K562 (cell line): ENCODE results near the gene PTPRT. TPM values are rescaled to one million over a fixed set of nuclear protein-coding genes. Genes with fewer than 3 reads are reported as not detected.

Experiments
- ATAC-seq: fragments of 200-7000 bp; cut with Tn5 transposase; 3 replicates; pipeline ENCODE4 v1.9.1; 2020; ENCODE audit warnings: moderate library complexity
- BruUV-seq: library from RNA; stranded (reverse); fragments of 400-500 nt; replicated peaks from 2 replicates; lab custom pipeline; 2021; lab: Mats Ljungman, UMichigan
- CTCF ChIA-PET: fragments of 300-600 bp; formaldehyde crosslinking; extraction: SDS; loops from one replicate; lab custom pipeline; 2021; ENCODE audit warnings: low intra/inter-chr PET ratio; lab: Yijun Ruan, JAX
- POLR2A ChIA-PET: fragments of 300-600, 350-650 bp; sonication (Branson Sonifier 250); formaldehyde crosslinking; extraction: SDS; loops from one replicate; lab custom pipeline; 2021; ENCODE audit warnings: antibody characterized with exemption, inconsistent platforms; lab: Yijun Ruan, JAX
- DNase-seq, 4 experiments: peaks; one replicate each; pipeline versions ENCODE4 v3.0.0 to v3.0.0-alpha.2; 2011 to 2018; ENCODE audit warnings: low spot score in 3 of 4, mixed read lengths in 3 of 4; ENCODE audit errors: extremely low read depth in 1 of 4
- FAIRE-seq: peaks from 2 replicates; lab custom pipeline; 2011; peaks lifted over from hg19 to GRCh38; lab: Jason Lieb, UNC
- H2AFZ ChIP-seq: 2 replicates; pipeline ENCODE4 v1.6.0; 2011; ENCODE audit warnings: low read depth, low read length, control low read depth, inconsistent platforms
- H3K27ac ChIP-seq: fragments of 200-600 bp; 3 replicates; pipeline ENCODE4 v1.8.0; 2011; ENCODE audit warnings: low read depth, mild to moderate bottlenecking, control low read depth, inconsistent platforms, low read length, moderate library complexity, mixed read lengths; ENCODE audit errors: extremely low read depth
- H3K27me3 ChIP-seq, 2 experiments: fragments of 300-600 bp in 1 of 2; 2 replicates in 1 of 2; 3 replicates in 1 of 2; pipeline versions ENCODE4 v1.6.0 to v1.8.0; 2011; ENCODE audit warnings: inconsistent platforms in 2 of 2, low read length in 2 of 2, mild to moderate bottlenecking in 1 of 2, mixed read lengths in 1 of 2, moderate library complexity in 1 of 2; ENCODE audit not compliant: control insufficient read depth in 2 of 2, insufficient read depth in 2 of 2
- H3K36me3 ChIP-seq: fragments of 300-600 bp; 3 replicates; pipeline ENCODE4 v1.8.0; 2011; ENCODE audit warnings: mild to moderate bottlenecking, low read length, inconsistent platforms; ENCODE audit not compliant: control insufficient read depth, insufficient read depth
- H3K4me1 ChIP-seq, 2 experiments: fragments of 200-600 bp in 1 of 2; replicated peaks in 1 of 2; 2 replicates in 1 of 2; 3 replicates in 1 of 2; pipeline versions ENCODE4 v1.5.1 to v1.8.0; 2011; ENCODE audit warnings: inconsistent platforms in 2 of 2, low read length in 2 of 2, mild to moderate bottlenecking in 1 of 2, mixed read lengths in 1 of 2, moderate library complexity in 1 of 2; ENCODE audit not compliant: control insufficient read depth in 2 of 2, insufficient read depth in 2 of 2
- H3K4me2 ChIP-seq: 2 replicates; pipeline ENCODE4 v1.6.1; 2011; ENCODE audit warnings: low read length, control low read depth, inconsistent platforms, mixed read lengths; ENCODE audit not compliant: insufficient read depth
- H3K4me3 ChIP-seq: fragments of 200-600 bp; sonication (generic), shearing (Covaris generic); 2 replicates; pipeline ENCODE4 v1.5.1; 2016; ENCODE audit warnings: control low read depth, inconsistent platforms
- H3K79me2 ChIP-seq: fragments of 200-600 bp; 3 replicates; pipeline ENCODE4 v1.8.0; 2011; ENCODE audit warnings: low read length, inconsistent platforms; ENCODE audit not compliant: control insufficient read depth, insufficient read depth
- H3K9ac ChIP-seq, 2 experiments: 2 replicates each; pipeline versions ENCODE4 v1.6.0 to v1.6.1; 2011; ENCODE audit warnings: low read depth in 2 of 2, low read length in 2 of 2, control low read depth in 1 of 2, inconsistent platforms in 1 of 2, mild to moderate bottlenecking in 1 of 2, mixed read lengths in 1 of 2; ENCODE audit not compliant: insufficient read depth in 1 of 2
- H3K9me1 ChIP-seq: one replicate; pipeline ENCODE4 v1.6.0; 2011; ENCODE audit warnings: inconsistent platforms, mild to moderate bottlenecking, low read length, moderate library complexity; ENCODE audit not compliant: control insufficient read depth, insufficient read depth
- H3K9me3 ChIP-seq: replicated peaks from 2 replicates; pipeline ENCODE4 v1.5.1; 2011; ENCODE audit warnings: low read depth, low read length, inconsistent platforms; ENCODE audit not compliant: control insufficient read depth, insufficient read depth
- H4K20me1 ChIP-seq: replicated peaks from 2 replicates; pipeline ENCODE4 v1.6.1; 2011; ENCODE audit warnings: low read length, inconsistent platforms, mixed read lengths; ENCODE audit not compliant: control insufficient read depth, insufficient read depth
- CSDE1 ChIP-seq, 2 experiments: fragments of 450-650 bp; IDR thresholded peaks; 2 replicates each; pipeline ENCODE4 v1.6.1; 2016; ENCODE audit warnings: mild to moderate bottlenecking in 1 of 2
- ETV6 ChIP-seq, 3 experiments: fragments of 150-350 bp in 1 of 3; sonication (generic) in 1 of 3; formaldehyde crosslinking in 1 of 3; IDR thresholded peaks; 2 replicates each; pipeline versions ENCODE4 v1.6.1 to v1.8.0; 2014 to 2022; ENCODE audit warnings: borderline replicate concordance in 2 of 3, low read depth in 2 of 3, antibody characterized with exemption in 1 of 3, low read length in 1 of 3, mild to moderate bottlenecking in 1 of 3, missing genetic modification reagents in 1 of 3
- EZH2 ChIP-seq: IDR thresholded peaks from 2 replicates; pipeline ENCODE4 v1.6.1; 2012; ENCODE audit warnings: low read depth, mild to moderate bottlenecking, inconsistent platforms, low read length, borderline replicate concordance
- GABPB2 ChIP-seq: fragments of 250-450 bp; sonication (Bioruptor Pico); conservative IDR thresholded peaks from 2 replicates; pipeline ENCODE4 v1.5.1; 2021; ENCODE audit warnings: mild to moderate bottlenecking
- HOXB6 ChIP-seq: fragments of 250-450 bp; sonication (Bioruptor Pico); IDR thresholded peaks from 2 replicates; pipeline ENCODE4 v1.5.1; 2022; ENCODE audit warnings: mild to moderate bottlenecking, borderline replicate concordance
- JUND ChIP-seq, 2 experiments: IDR thresholded peaks; 2 replicates in 1 of 2; 3 replicates in 1 of 2; pipeline ENCODE4 v1.6.1; 2011; ENCODE audit warnings: borderline replicate concordance in 2 of 2, low read depth in 2 of 2, low read length in 2 of 2, improper control_type of control experiment in 1 of 2, missing biosample characterization in 1 of 2, missing genetic modification characterization in 1 of 2, missing genetic modification reagents in 1 of 2
- MCM3 ChIP-seq: fragments of 450-650 bp; IDR thresholded peaks from 2 replicates; pipeline ENCODE4 v1.6.1; 2016
- MEIS2 ChIP-seq: fragments of 450-650 bp; IDR thresholded peaks from 2 replicates; pipeline ENCODE4 v1.6.1; 2014; ENCODE audit warnings: mild to moderate bottlenecking; ENCODE audit not compliant: partially characterized antibody
- MXI1 ChIP-seq: IDR thresholded peaks from 2 replicates; pipeline ENCODE4 v1.6.1; 2011; ENCODE audit warnings: low read depth, mild to moderate bottlenecking, improper control_type of control experiment, low read length
- ZNF12 ChIP-seq: sonication (generic); formaldehyde crosslinking; IDR thresholded peaks from 2 replicates; pipeline ENCODE4 v1.4.0; 2020; ENCODE audit warnings: mild to moderate bottlenecking, missing genetic modification reagents
- ZNF232 ChIP-seq: sonication (generic); formaldehyde crosslinking; IDR thresholded peaks from 2 replicates; pipeline ENCODE4 v1.8.0; 2022; ENCODE audit warnings: mild to moderate bottlenecking, missing genetic modification reagents
- ZNF75A ChIP-seq: fragments of 450-650 bp; formaldehyde crosslinking; IDR thresholded peaks from 2 replicates; pipeline ENCODE4 v1.4.0; 2020; ENCODE audit warnings: mild to moderate bottlenecking
- ZNF76 ChIP-seq: fragments of 250-450 bp; sonication (Bioruptor Pico); IDR thresholded peaks from 2 replicates; pipeline ENCODE4 v1.4.0; 2020; ENCODE audit warnings: mild to moderate bottlenecking, moderate library complexity, borderline replicate concordance
- ZNF77 ChIP-seq: fragments of 250-450 bp; sonication (Bioruptor Pico); IDR thresholded peaks from 2 replicates; pipeline ENCODE4 v1.5.0; 2020
- WGBS: fragments of 100-300 bp; shearing (Covaris generic); methylation state at CpG from one replicate; pipeline ENCODE4 v1.1.6; 2016; ENCODE audit warnings: low coverage, mixed read lengths; ENCODE audit not compliant: insufficient coverage; ENCODE audit errors: missing lambda C conversion rate; 5-methylcytosine and 5-hydroxymethylcytosine counted together
- in situ Hi-C: fragments of 300-500 bp; cut with MboI; formaldehyde crosslinking; loops from 4 replicates; pipeline ENCODE4 v1.15.0; 2018; ENCODE audit warnings: inconsistent platforms, mixed read lengths
- intact Hi-C: fragments of 100-400 bp; cut with micrococcal nuclease; formaldehyde crosslinking; loops from 2 replicates; pipeline ENCODE4 v1.14.2; 2022
- polyA plus RNA-seq, 8 experiments: library from polyadenylated mRNA; depleted of rRNA in 4 of 8; stranded (reverse) in 5 of 8; unstranded in 3 of 8; fragments of >200 nt; fragmentation: Nextera tagmentation in 2 of 8; fragmentation: Illumina TruSeq in 1 of 8; extraction: Ambion mirVana in 2 of 8; extraction: Trizol in 1 of 8; gene quantifications; 2 replicates each; pipeline versions ENCODE4 v1.2.1 to v1.2.3, GENCODE V29; 2011 to 2014; ENCODE audit warnings: inconsistent platforms in 1 of 8, missing spikeins in 1 of 8
- total RNA-seq, 7 experiments: library from RNA; depleted of rRNA in 6 of 7; stranded (reverse); fragments of >200 nt in 6 of 7; fragmentation: Illumina TruSeq in 2 of 7; extraction: Trizol in 2 of 7; gene quantifications; 2 replicates each; pipeline versions ENCODE4 v1.2.1 to v1.2.3, GENCODE V29; 2011 to 2021; ENCODE audit warnings: low replicate concordance in 1 of 7
- TF ChIP-seq, protein P1 (sequence below): fragments of 250-450 bp; sonication (Bioruptor Pico); IDR thresholded peaks from 2 replicates; pipeline ENCODE4 v1.8.0; 2021; ENCODE audit warnings: borderline replicate concordance, mild to moderate bottlenecking, moderate library complexity; ENCODE audit not compliant: poor library complexity, severe bottlenecking
- TF ChIP-seq, protein P2 (sequence below), 2 experiments: IDR thresholded peaks; 2 replicates each; pipeline ENCODE4 v1.6.1; 2011; ENCODE audit warnings: borderline replicate concordance in 1 of 2, control low read depth in 1 of 2, low read depth in 1 of 2, low read length in 1 of 2, mild to moderate bottlenecking in 1 of 2, mixed read lengths in 1 of 2, moderate library complexity in 1 of 2; ENCODE audit not compliant: insufficient read depth in 1 of 2, insufficient read length in 1 of 2, poor library complexity in 1 of 2, severe bottlenecking in 1 of 2; ENCODE audit errors: extremely low read depth in 1 of 2

PTPRT gene
- total and polyA plus RNA-seq, 9 of the 15 experiments (the other 6 are each of a cell fraction or from before 2014, with no cell fraction given) = not detected

DNA sequence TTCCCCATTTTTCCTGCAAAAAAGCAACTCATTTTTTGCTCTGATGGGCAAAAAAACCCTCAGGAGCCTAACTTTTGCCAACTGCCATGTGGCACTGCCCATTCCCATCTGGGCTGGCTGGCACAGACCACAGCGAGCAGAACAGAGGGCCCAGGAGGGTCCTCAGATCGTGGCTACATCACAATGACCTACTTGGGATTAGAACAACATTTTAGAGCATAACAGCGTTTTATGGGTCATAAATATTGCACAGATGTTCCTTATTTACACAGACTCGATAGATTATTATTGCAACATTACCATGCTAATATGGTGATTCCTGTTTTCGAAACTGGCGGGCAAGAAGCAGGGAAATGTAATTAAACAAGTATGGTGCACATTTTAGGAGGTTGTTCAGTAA lies 28.0 kb downstream of the PTPRT start:
- CTCF ChIA-PET = no interaction called here
- no peak overlapping the region for H3K9ac ChIP-seq
- FAIRE-seq (no peak), ATAC-seq (no peak), DNase-seq (no peak)
- no peak overlapping the region for H2AFZ ChIP-seq
- BruUV-seq = no TSS peak
- no peaks in the 10 kb centered on the region for H3K79me2 ChIP-seq
- no peaks in the 10 kb centered on the region for H3K9me3 ChIP-seq
- H4K20me1 ChIP-seq = no peaks in the 10 kb centered on the region; the same call in 1 of the 2 replicates
- H3K9me1 ChIP-seq = no peaks in the 10 kb centered on the region
- intact Hi-C loops = no loop called here
- no peaks in the 10 kb centered on the region for H3K36me3 ChIP-seq
- no peak overlapping the region for H3K4me3 ChIP-seq
- H3K27me3 ChIP-seq = no peaks in the 10 kb centered on the region
- in situ Hi-C loops = no loop called here
- no peaks in the 10 kb centered on the region for H3K4me1 ChIP-seq
- POLR2A ChIA-PET = no interaction called here
- H3K4me2 ChIP-seq = no peak overlapping the region
- no peak overlapping the region for H3K27ac ChIP-seq
- 0% methylated on average over 6 of the region's 6 CpGs for WGBS
- TF ChIP-seq, protein P1, sequence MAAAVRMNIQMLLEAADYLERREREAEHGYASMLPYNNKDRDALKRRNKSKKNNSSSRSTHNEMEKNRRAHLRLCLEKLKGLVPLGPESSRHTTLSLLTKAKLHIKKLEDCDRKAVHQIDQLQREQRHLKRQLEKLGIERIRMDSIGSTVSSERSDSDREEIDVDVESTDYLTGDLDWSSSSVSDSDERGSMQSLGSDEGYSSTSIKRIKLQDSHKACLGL (CRISPR knock-in tag) = no peak
- TF ChIP-seq ZNF12 (CRISPR knock-in tag) (no peak), JUND (IDR thresholded peaks at IDR 0.05; ENCODE audit: borderline replicate concordance, low read depth, low read length) (no peak), JUND (tag; IDR thresholded peaks at IDR 0.05; ENCODE audit: borderline replicate concordance, low read depth, low read length) (no peak), HOXB6 (CRISPR knock-in tag) (no peak), ZNF77 (CRISPR knock-in tag) (no peak), EZH2 (no peak), CSDE1 (IDR thresholded peaks at IDR 0.05) (no peak), MCM3 (no peak), GABPB2 (CRISPR knock-in tag) (no peak), ZNF75A (no peak), ZNF76 (CRISPR knock-in tag) (no peak), MXI1 (no peak), ETV6 (IDR thresholded peaks at IDR 0.05; ENCODE audit: borderline replicate concordance in 1 of 2, low read depth in 2 of 2, low read length in 1 of 2) (no peak), ETV6 (CRISPR knock-in tag; IDR thresholded peaks at IDR 0.05; ENCODE audit: borderline replicate concordance) (no peak), ZNF232 (no peak), MEIS2 (no peak)
- TF ChIP-seq, protein P2, sequence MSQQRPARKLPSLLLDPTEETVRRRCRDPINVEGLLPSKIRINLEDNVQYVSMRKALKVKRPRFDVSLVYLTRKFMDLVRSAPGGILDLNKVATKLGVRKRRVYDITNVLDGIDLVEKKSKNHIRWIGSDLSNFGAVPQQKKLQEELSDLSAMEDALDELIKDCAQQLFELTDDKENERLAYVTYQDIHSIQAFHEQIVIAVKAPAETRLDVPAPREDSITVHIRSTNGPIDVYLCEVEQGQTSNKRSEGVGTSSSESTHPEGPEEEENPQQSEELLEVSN (IDR thresholded peaks at IDR 0.05; ENCODE audit: borderline replicate concordance in 1 of 2, extremely low read depth in 1 of 2, insufficient read depth in 1 of 2, insufficient read length in 1 of 2, low read depth in 1 of 2, low read length in 1 of 2, poor library complexity in 1 of 2, severe bottlenecking in 1 of 2) = no peak
